GM12892 (cell line): Measurements from ENCODE around the gene CLTC.
A peak's percentile ranks its signal among the peaks of the same experiment; 100 is the strongest.

Experiments used
- DNase-seq: peaks from one replicate; pipeline ENCODE4 v3.0.0; 2011; ENCODE audit not compliant: insufficient read length
- FAIRE-seq: peaks from 2 replicates; lab custom pipeline; 2011; peaks lifted over from hg19 to GRCh38; lab: Jason Lieb, UNC
- POLR2A ChIP-seq: IDR thresholded peaks from 2 replicates; pipeline ENCODE4 v1.6.1; 2011; ENCODE audit warnings: low read depth, low read length, control low read depth
- POLR2AphosphoS5 ChIP-seq: IDR thresholded peaks from 2 replicates; pipeline ENCODE4 v1.6.1; 2011; ENCODE audit warnings: low read depth, low read length, control low read depth
- TAF1 ChIP-seq: IDR thresholded peaks from 2 replicates; pipeline ENCODE4 v1.6.1; 2011; ENCODE audit warnings: low read depth, mild to moderate bottlenecking, control low read depth, low read length, borderline replicate concordance

Gene CLTC

DNA sequence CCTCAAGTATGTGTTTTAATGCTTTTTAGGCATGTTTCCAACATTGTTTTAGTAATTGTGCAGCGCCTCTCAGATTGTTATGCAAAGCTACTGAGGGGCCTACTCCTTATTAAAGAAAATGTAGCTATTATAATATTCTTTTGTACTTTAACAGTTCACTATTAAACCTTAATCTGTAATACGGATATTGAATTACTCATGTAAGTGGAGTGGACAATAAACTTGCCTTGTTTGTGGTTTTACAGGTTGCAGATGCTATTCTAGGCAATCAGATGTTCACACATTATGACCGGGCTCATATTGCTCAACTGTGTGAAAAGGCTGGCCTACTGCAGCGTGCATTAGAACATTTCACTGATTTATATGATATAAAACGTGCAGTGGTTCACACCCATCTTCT lies 46.5 kb downstream of the CLTC start:
- DNase-seq (no peak), FAIRE-seq (no peak)
- TF ChIP-seq POLR2A (no peak), POLR2AphosphoS5 (no peak), TAF1 (no peak)

DNA sequence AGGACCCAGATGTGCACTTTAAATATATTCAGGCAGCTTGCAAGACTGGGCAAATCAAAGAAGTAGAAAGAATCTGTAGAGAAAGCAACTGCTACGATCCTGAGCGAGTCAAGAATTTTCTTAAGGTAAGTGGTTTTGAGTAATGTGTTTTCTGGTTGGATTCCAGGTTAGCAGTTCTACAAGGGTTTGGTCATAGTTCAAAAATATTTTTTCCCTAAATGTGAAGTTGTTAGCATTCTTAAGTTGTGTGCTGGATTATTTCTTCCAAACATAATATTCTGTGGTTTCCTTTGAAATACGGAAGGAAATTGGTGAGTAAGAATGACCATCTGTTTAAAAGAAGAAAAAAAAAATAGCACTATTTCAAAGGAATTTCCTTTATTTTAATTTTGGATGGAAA lies 49.1 kb downstream of the CLTC start:
- DNase-seq (no peak), FAIRE-seq (no peak)
- TF ChIP-seq TAF1 (no peak), POLR2A (no peak), POLR2AphosphoS5 (no peak)

DNA sequence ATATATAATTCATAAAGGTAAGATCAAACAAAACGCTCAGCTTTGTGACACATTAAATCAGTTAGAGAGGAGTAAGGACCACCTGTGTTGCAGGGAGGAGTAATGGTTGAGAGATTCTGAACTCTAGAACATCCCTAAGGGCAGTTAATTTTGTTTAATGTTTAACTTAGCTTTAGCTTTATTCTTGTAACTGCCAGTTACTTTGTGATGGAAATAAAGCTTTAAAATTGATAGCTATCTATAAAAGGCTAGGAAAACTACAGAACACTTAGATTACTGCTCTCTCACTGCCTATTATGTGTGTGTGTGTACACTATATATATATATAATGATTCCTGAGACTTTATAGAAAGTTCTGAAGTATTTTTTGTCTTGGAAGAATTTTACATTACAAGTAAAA lies 49.7 kb downstream of the CLTC start:
- DNase-seq (no peak), FAIRE-seq (no peak)
- TF ChIP-seq POLR2A (no peak), TAF1 (no peak), POLR2AphosphoS5 (no peak)

DNA sequence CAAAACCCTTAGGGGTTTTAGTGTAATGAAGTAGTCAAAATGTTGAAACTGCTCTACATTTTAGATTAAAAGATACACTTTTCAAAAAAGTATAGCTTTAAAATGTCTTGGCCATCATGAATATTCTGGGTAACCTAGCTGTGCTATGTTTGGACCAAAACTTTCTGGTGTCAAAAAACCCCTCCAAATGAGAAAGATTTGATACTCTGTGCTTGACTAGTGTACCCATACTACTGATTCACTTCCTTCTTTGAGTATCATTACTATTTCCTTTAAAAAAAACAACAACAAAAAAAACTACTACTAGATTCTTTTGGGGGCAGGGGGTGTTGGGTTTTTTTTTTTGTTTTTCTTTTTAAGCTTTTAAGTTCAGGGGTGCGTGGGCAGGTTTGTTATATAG lies 50.2 kb downstream of the CLTC start:
- no peak for DNase-seq

GRCh38 chr17:59671386-59671785 lies 51.7 kb downstream of the CLTC start:
- TF ChIP-seq POLR2A (no peak), TAF1 (no peak), POLR2AphosphoS5 (no peak)
- FAIRE-seq, result peak; percentile 51
- DNase-seq, result no peak

More for the DNA sequence above, 50.2 kb downstream of the CLTC start:
- FAIRE-seq, result peak; percentile 36
- TF ChIP-seq POLR2AphosphoS5 (no peak), POLR2A (no peak), TAF1 (no peak)

DNA sequence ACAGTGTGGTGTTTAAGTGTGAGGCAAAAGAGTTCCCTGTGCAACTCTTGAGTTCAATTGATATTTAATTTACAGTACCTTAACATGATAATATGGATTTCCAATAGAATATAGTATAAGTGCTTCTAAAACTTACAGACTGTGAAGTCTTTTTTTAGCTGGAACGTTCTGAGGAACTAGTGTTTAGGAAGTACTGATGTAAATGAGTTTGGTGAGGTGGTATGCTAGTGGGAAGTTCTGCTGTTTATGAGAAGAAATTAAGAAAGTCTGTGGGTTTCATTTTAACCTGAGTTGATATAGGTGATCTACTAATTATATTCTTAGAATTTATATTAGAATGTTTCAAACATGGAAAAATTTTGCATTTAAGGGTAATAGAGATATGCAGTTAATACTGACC lies 55.5 kb downstream of the CLTC start:
- FAIRE-seq (no peak), DNase-seq (no peak)
- TF ChIP-seq POLR2A (no peak), POLR2AphosphoS5 (no peak), TAF1 (no peak)

GRCh38 chr17:59676716-59677115 lies 57.0 kb downstream of the CLTC start:
- DNase-seq (no peak), FAIRE-seq (no peak)
- no peak for TF ChIP-seq TAF1
- no peak for TF ChIP-seq POLR2A

GRCh38 chr17:59678918-59679317 lies 59.2 kb downstream of the CLTC start:
- TF ChIP-seq TAF1 (no peak), POLR2A (no peak), POLR2AphosphoS5 (no peak)
- no peak for DNase-seq
- no peak for FAIRE-seq

GRCh38 chr17:59680314-59680713 lies 60.6 kb downstream of the CLTC start:
- DNase-seq, result no peak
- TF ChIP-seq TAF1 (no peak), POLR2A (no peak), POLR2AphosphoS5 (no peak)
- FAIRE-seq, result no peak

DNA sequence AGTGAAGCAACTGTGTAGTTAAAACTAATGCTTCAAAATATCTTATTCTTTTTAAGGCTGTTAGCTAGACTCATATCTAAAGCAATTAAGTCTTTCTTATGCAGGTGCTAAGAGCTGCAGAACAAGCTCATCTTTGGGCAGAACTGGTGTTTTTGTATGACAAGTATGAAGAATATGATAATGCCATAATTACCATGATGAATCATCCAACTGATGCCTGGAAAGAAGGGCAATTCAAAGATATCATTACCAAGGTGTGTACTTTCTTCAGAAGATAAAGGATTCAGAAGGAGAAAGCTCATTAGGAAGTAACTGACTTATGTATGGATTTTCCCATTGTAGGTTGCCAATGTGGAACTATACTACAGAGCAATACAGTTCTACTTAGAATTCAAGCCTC lies 63.6 kb downstream of the CLTC start:
- DNase-seq, result no peak
- no peak for FAIRE-seq
- TF ChIP-seq POLR2AphosphoS5 (no peak), POLR2A (no peak), TAF1 (no peak)

GRCh38 chr17:59684967-59685366 lies 65.3 kb downstream of the CLTC start:
- no peak for DNase-seq
- TF ChIP-seq TAF1, result no peak
- no peak for TF ChIP-seq POLR2A
- TF ChIP-seq POLR2AphosphoS5, result no peak
- FAIRE-seq, result no peak

- DNase-seq (no peak), FAIRE-seq (no peak)
- no peak for TF ChIP-seq POLR2AphosphoS5
- TF ChIP-seq TAF1, result no peak
- no peak for TF ChIP-seq POLR2A
These were observed 68.3 kb downstream of the CLTC start for GRCh38 chr17:59688008-59688407.

GRCh38 chr17:59688496-59688895 lies 68.8 kb downstream of the CLTC start:
- FAIRE-seq (no peak), DNase-seq (no peak)
- TF ChIP-seq POLR2A, result no peak
- no peak for TF ChIP-seq TAF1
- TF ChIP-seq POLR2AphosphoS5, result no peak
